ENCODE results near the gene FAM216B. TPM values are rescaled to one million over a fixed set of nuclear protein-coding genes. Genes with fewer than 3 reads are reported as not detected.

Gene FAM216B
- total RNA-seq, 2 donors from 2014 or later, result not detected

GRCh38 chr13:42788601-42789000, 7.2 kb downstream of the FAM216B start:
- Histone ChIP-seq H3K27me3 (ENCODE audit: control insufficient read depth, insufficient read depth, low read length, poor library complexity, severe bottlenecking) (no peaks in the 10 kb centered on the region), H3K9ac (ENCODE audit: extremely low read depth, low read length, poor library complexity, severe bottlenecking) (no peak overlapping the region), H3K4me3 (ENCODE audit: low read length) (no peak overlapping the region), H3K4me1 (ENCODE audit: control insufficient read depth, insufficient read depth, low read length) (peaks cover 8% of the 10 kb centered on the region), H3K9me3 (ENCODE audit: control insufficient read depth, low read length) (no peaks in the 10 kb centered on the region), H3K36me3 (ENCODE audit: control insufficient read depth, insufficient read depth, low read length) (no peaks in the 10 kb centered on the region), H3K27ac (ENCODE audit: low read depth, low read length) (no peak overlapping the region)
- DNase-seq, result no peak
- peaks cover 4% of the 10 kb centered on the region for H3K9me3 Mint-ChIP-seq
- no peak overlapping the region for H3K4me3 Mint-ChIP-seq
- H3K36me3 Mint-ChIP-seq (ENCODE audit: low read depth), result no peaks in the 10 kb centered on the region
- TF ChIP-seq CTCF (conservative IDR thresholded peaks at IDR 0.05), result no peak
- no peak overlapping the region for H3K27ac Mint-ChIP-seq
- H3K27me3 Mint-ChIP-seq (ENCODE audit: insufficient read depth), result no peaks in the 10 kb centered on the region
- H3K4me1 Mint-ChIP-seq, result peaks cover 21% of the 10 kb centered on the region
- 89 to 95% methylated on average over 3 to 4 of the region's 4 CpGs for WGBS, 2 experiments (ENCODE audit: insufficient coverage in 1 of 2, insufficient read length in 1 of 2)

- no peak overlapping the region for H3K4me3 ChIP-seq (ENCODE audit: low read length)
- peaks cover 10% of the 10 kb centered on the region for H3K4me1 Mint-ChIP-seq
- 93 to 95% methylated on average over 4 of the region's 4 CpGs for WGBS, 2 experiments (ENCODE audit: insufficient coverage in 1 of 2, insufficient read length in 1 of 2)
- H3K27me3 ChIP-seq (ENCODE audit: control insufficient read depth, insufficient read depth, low read length, poor library complexity, severe bottlenecking), result no peaks in the 10 kb centered on the region
- H3K4me3 Mint-ChIP-seq, result no peak overlapping the region
- H3K9me3 Mint-ChIP-seq, result peaks cover 4% of the 10 kb centered on the region
- no peaks in the 10 kb centered on the region for H3K36me3 Mint-ChIP-seq (ENCODE audit: low read depth)
- no peaks in the 10 kb centered on the region for H3K36me3 ChIP-seq (ENCODE audit: control insufficient read depth, insufficient read depth, low read length)
- no peak overlapping the region for H3K27ac ChIP-seq (ENCODE audit: low read depth, low read length)
- no peak for DNase-seq
- no peaks in the 10 kb centered on the region for H3K27me3 Mint-ChIP-seq (ENCODE audit: insufficient read depth)
- no peak for TF ChIP-seq CTCF (conservative IDR thresholded peaks at IDR 0.05)
- H3K27ac Mint-ChIP-seq, result no peak overlapping the region
- H3K9me3 ChIP-seq (ENCODE audit: control insufficient read depth, low read length), result no peaks in the 10 kb centered on the region
- H3K4me1 ChIP-seq (ENCODE audit: control insufficient read depth, insufficient read depth, low read length), result peaks cover 2% of the 10 kb centered on the region
- no peak overlapping the region for H3K9ac ChIP-seq (ENCODE audit: extremely low read depth, low read length, poor library complexity, severe bottlenecking)
Measured at GRCh38 chr13:42792154-42792553, 10.8 kb downstream of the FAM216B start.

DNA sequence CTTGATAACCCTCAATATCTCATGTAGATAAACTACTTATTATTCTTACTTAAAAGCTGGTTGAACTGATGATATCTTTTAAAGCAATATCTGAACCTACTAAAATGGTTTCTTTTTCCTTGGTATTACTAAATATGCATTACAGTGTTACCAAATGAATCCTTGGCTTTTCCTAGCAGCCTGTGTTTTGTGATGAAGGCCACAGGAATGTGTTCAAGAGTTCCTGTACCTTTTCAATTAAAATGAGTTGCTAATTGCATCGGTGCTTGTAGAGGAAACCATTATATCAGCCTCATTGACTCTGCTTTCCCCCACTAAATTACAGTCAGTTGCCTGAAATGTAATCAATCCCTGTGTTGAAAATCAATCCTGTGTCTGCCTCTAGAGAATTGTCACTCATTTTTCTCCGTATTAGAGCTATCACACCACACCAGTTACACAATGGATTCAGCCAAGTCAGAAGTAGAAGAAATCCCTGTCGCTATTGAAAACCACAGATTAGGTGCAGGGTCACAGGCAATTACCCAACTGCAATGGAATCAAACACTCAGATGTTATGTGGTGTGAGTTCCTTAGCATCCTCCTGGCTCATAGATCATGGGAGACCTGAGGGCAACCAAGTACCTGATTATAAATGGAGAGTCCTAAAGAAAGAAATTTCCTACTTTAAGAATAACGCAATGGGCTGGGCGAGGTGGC, 13.3 kb downstream of the FAM216B start:
- no peaks in the 10 kb centered on the region for H3K36me3 ChIP-seq (ENCODE audit: control insufficient read depth, insufficient read depth, low read length)
- WGBS, 2 experiments (ENCODE audit: insufficient coverage in 1 of 2, insufficient read length in 1 of 2), result 86 to 87% methylated on average over 2 to 5 of the region's 5 CpGs
- Mint-ChIP-seq H3K36me3 (ENCODE audit: low read depth) (no peaks in the 10 kb centered on the region), H3K4me1 (peaks cover 8% of the 10 kb centered on the region), H3K4me3 (no peak overlapping the region), H3K27me3 (ENCODE audit: insufficient read depth) (no peaks in the 10 kb centered on the region), H3K27ac (no peak overlapping the region), H3K9me3 (peaks cover 4% of the 10 kb centered on the region)
- TF ChIP-seq CTCF (conservative IDR thresholded peaks at IDR 0.05), result no peak
- no peak overlapping the region for H3K9ac ChIP-seq (ENCODE audit: extremely low read depth, low read length, poor library complexity, severe bottlenecking)
- no peaks in the 10 kb centered on the region for H3K4me1 ChIP-seq (ENCODE audit: control insufficient read depth, insufficient read depth, low read length)
- H3K27me3 ChIP-seq (ENCODE audit: control insufficient read depth, insufficient read depth, low read length, poor library complexity, severe bottlenecking), result no peaks in the 10 kb centered on the region
- no peaks in the 10 kb centered on the region for H3K9me3 ChIP-seq (ENCODE audit: control insufficient read depth, low read length)
- no peak overlapping the region for H3K4me3 ChIP-seq (ENCODE audit: low read length)
- no peak for DNase-seq
- no peak overlapping the region for H3K27ac ChIP-seq (ENCODE audit: low read depth, low read length)
